HepG2 (cell line): Measurements from ENCODE around the gene NKD2. TPM values are rescaled to one million over a fixed set of nuclear protein-coding genes. Genes with fewer than 3 reads are reported as not detected.

Experiments
- ATAC-seq: fragments of 200-7000 bp; cut with Tn5 transposase; 3 replicates; pipeline ENCODE4 v1.9.1; 2020; ENCODE audit warnings: mild to moderate bottlenecking, moderate library complexity
- BruUV-seq: library from RNA; stranded (reverse); fragments of 400-500 nt; replicated peaks from 2 replicates; lab custom pipeline; 2021; lab: Mats Ljungman, UMichigan
- CTCF ChIA-PET: fragments of 300-600 bp; formaldehyde crosslinking; extraction: SDS; loops from one replicate; lab custom pipeline; 2021; ENCODE audit warnings: low total read pairs, inconsistent platforms, low intra/inter-chr PET ratio; lab: Yijun Ruan, JAX
- POLR2A ChIA-PET: fragments of 350-600 bp; sonication (Branson Sonifier 250); formaldehyde crosslinking; loops from one replicate; lab custom pipeline; 2020; ENCODE audit warnings: antibody characterized with exemption, inconsistent platforms; lab: Yijun Ruan, JAX
- DNase-seq: peaks from one replicate; pipeline ENCODE4 v3.0.0-alpha.2; 2015; ENCODE audit warnings: low spot score
- FAIRE-seq: peaks from 3 replicates; lab custom pipeline; 2011; peaks lifted over from hg19 to GRCh38; lab: Jason Lieb, UNC
- H2AFZ ChIP-seq: one replicate; pipeline ENCODE4 v1.6.1; 2011; ENCODE audit warnings: low read length, inconsistent platforms
- H3K27ac ChIP-seq: fragments of 300-600 bp; 3 replicates; pipeline ENCODE4 v1.8.0; 2011; ENCODE audit warnings: mixed run types, mild to moderate bottlenecking, mixed read lengths, low read length, inconsistent platforms; ENCODE audit not compliant: insufficient read depth; ENCODE audit errors: extremely low read length
- H3K27me3 ChIP-seq, 2 experiments: fragments of 200-600 bp in 1 of 2; 2 replicates in 1 of 2; 3 replicates in 1 of 2; pipeline versions ENCODE4 v1.6.0 to v1.8.0; 2011; ENCODE audit warnings: low read length in 2 of 2, mild to moderate bottlenecking in 2 of 2, moderate library complexity in 2 of 2, inconsistent platforms in 1 of 2; ENCODE audit not compliant: insufficient read depth in 2 of 2, control insufficient read depth in 1 of 2
- H3K36me3 ChIP-seq, 2 experiments: fragments of 200-600 bp in 1 of 2; replicated peaks in 1 of 2; 2 replicates in 1 of 2; 3 replicates in 1 of 2; pipeline versions ENCODE4 v1.5.1 to v1.8.0; 2011; ENCODE audit warnings: low read length in 2 of 2, inconsistent platforms in 1 of 2; ENCODE audit not compliant: insufficient read depth in 2 of 2, control insufficient read depth in 1 of 2
- H3K4me1 ChIP-seq: 2 replicates; pipeline ENCODE4 v1.5.1; 2012; ENCODE audit warnings: low read length, inconsistent platforms; ENCODE audit not compliant: insufficient read depth
- H3K4me2 ChIP-seq: 2 replicates; pipeline ENCODE4 v1.6.0; 2011; ENCODE audit warnings: low read depth, low read length, inconsistent platforms
- H3K4me3 ChIP-seq, 3 experiments: fragments of 200-600 bp in 1 of 3; sonication (generic), shearing (Covaris generic) in 1 of 3; replicated peaks in 1 of 3; 2 replicates each; pipeline ENCODE4 v1.5.1; 2011 to 2016; ENCODE audit warnings: low read length in 3 of 3, inconsistent platforms in 2 of 3, low read depth in 2 of 3, mild to moderate bottlenecking in 2 of 3, control low read depth in 1 of 3, mixed read lengths in 1 of 3; ENCODE audit not compliant: insufficient read depth in 1 of 3
- H3K79me2 ChIP-seq: one replicate; pipeline ENCODE4 v1.6.1; 2011; ENCODE audit warnings: low read length, inconsistent platforms; ENCODE audit not compliant: insufficient read depth
- H3K9ac ChIP-seq: 2 replicates; pipeline ENCODE4 v1.6.0; 2011; ENCODE audit warnings: mild to moderate bottlenecking, low read depth, low read length, inconsistent platforms; ENCODE audit not compliant: insufficient read depth
- H3K9me3 ChIP-seq: 2 replicates; pipeline ENCODE4 v1.5.1; 2012; ENCODE audit warnings: mild to moderate bottlenecking, low read length
- H4K20me1 ChIP-seq: 2 replicates; pipeline ENCODE4 v1.6.0; 2011; ENCODE audit warnings: inconsistent platforms, mild to moderate bottlenecking, low read length, moderate library complexity; ENCODE audit not compliant: insufficient read depth
- GRHL1 ChIP-seq: sonication (generic); formaldehyde crosslinking; conservative IDR thresholded peaks from 2 replicates; pipeline ENCODE4 v1.8.0; 2022; ENCODE audit warnings: missing genetic modification reagents
- MEIS1 ChIP-seq: sonication (generic); formaldehyde crosslinking; IDR thresholded peaks from 2 replicates; pipeline ENCODE4 v1.9.0; 2021; ENCODE audit warnings: mild to moderate bottlenecking, missing genetic modification reagents, moderate library complexity, borderline replicate concordance
- NR0B2 ChIP-seq: sonication (generic); formaldehyde crosslinking; IDR thresholded peaks from 2 replicates; pipeline ENCODE4 v1.4.0; 2020; ENCODE audit warnings: mild to moderate bottlenecking, missing genetic modification reagents
- RFX1 ChIP-seq: fragments of 450-650 bp; IDR thresholded peaks from 2 replicates; pipeline ENCODE4 v1.6.1; 2017
- TARDBP ChIP-seq: sonication (generic); formaldehyde crosslinking; IDR thresholded peaks from 2 replicates; pipeline ENCODE4 v1.8.0; 2022; ENCODE audit warnings: mild to moderate bottlenecking, missing genetic modification reagents
- ZBTB42 ChIP-seq: sonication (generic); formaldehyde crosslinking; IDR thresholded peaks from 2 replicates; pipeline ENCODE4 v1.5.0; 2020; ENCODE audit warnings: mild to moderate bottlenecking, missing genetic modification reagents
- ZNF121 ChIP-seq: sonication (generic); formaldehyde crosslinking; IDR thresholded peaks from 2 replicates; pipeline ENCODE4 v1.5.0; 2020; ENCODE audit warnings: mild to moderate bottlenecking, missing genetic modification reagents
- ZNF33B ChIP-seq: sonication (generic); formaldehyde crosslinking; IDR thresholded peaks from 2 replicates; pipeline ENCODE4 v1.5.1; 2020; ENCODE audit warnings: mild to moderate bottlenecking, missing genetic modification reagents
- ZNF512B ChIP-seq: sonication (generic); formaldehyde crosslinking; IDR thresholded peaks from 2 replicates; pipeline ENCODE4 v1.5.1; 2020; ENCODE audit warnings: missing genetic modification reagents, mild to moderate bottlenecking, borderline replicate concordance
- ZUFSP ChIP-seq: sonication (generic); formaldehyde crosslinking; IDR thresholded peaks from 2 replicates; pipeline ENCODE4 v1.9.0; 2021; ENCODE audit warnings: missing genetic modification reagents, mild to moderate bottlenecking, borderline replicate concordance
- WGBS: methylation state at CpG from one replicate; pipeline ENCODE4 v1.1.6; 2017; ENCODE audit warnings: low lambda C conversion rate; 5-methylcytosine and 5-hydroxymethylcytosine counted together
- in situ Hi-C: cut with HindIII; loops from 2 replicates; pipeline ENCODE4 v1.10.0; 2017; ENCODE audit warnings: low pct_unique_long_range_greater_than_20kb; ENCODE audit not compliant: extremely low pct_ligation_motif_present
- intact Hi-C: fragments of 100-400 bp; cut with micrococcal nuclease; formaldehyde crosslinking; loops from one replicate; pipeline ENCODE4 v1.10.0; 2022; ENCODE audit not compliant: unreplicated experiment
- polyA plus RNA-seq, 8 experiments: library from polyadenylated mRNA; depleted of rRNA in 3 of 8; stranded (reverse) in 7 of 8; unstranded in 1 of 8; fragments of >200 nt; fragmentation: Illumina TruSeq in 4 of 8; extraction: Trizol in 4 of 8; gene quantifications; 2 replicates each; pipeline versions ENCODE4 v1.2.1 to v1.2.3, GENCODE V29; 2011 to 2016; ENCODE audit warnings: low read depth in 4 of 8, missing spikeins in 1 of 8, mixed read lengths in 1 of 8; ENCODE audit not compliant: insufficient read depth in 1 of 8
- total RNA-seq, 5 experiments: library from RNA; depleted of rRNA; stranded (reverse); fragments of >200 nt; fragmentation: Illumina TruSeq; extraction: Trizol; gene quantifications; 2 replicates each; pipeline ENCODE4 v1.2.3, GENCODE V29; 2016; ENCODE audit warnings: low read depth in 1 of 5

The NKD2 gene
- total and polyA plus RNA-seq, 2 of the 13 experiments (the other 11 are each of a cell fraction or from before 2014, with no cell fraction given) = 0.53 to 0.82 TPM

GRCh38 chr5:964821-965220, 43.8 kb upstream of the NKD2 start:
- in situ Hi-C loops = no loop called here
- Histone ChIP-seq H3K36me3 (no peaks in the 10 kb centered on the region), H3K9ac (no peak overlapping the region), H3K4me3 (no peak overlapping the region), H2AFZ (no peak overlapping the region), H3K9me3 (no peaks in the 10 kb centered on the region), H3K27me3 (peaks cover 8 to 80% of the 10 kb centered on the region in 2 experiments; a peak in 4 of 5 replicates), H3K79me2 (no peaks in the 10 kb centered on the region), H3K4me2 (no peak overlapping the region), H3K4me1 (no peaks in the 10 kb centered on the region), H3K27ac (no peak overlapping the region), H4K20me1 (no peaks in the 10 kb centered on the region)
- ATAC-seq (no peak), DNase-seq (no peak), FAIRE-seq (no peak)
- 22% methylated on average over 7 of the region's 10 CpGs for WGBS
- intact Hi-C loops = no loop called here
- ChIA-PET POLR2A (no interaction called here), CTCF (no interaction called here)
- BruUV-seq = no TSS peak
- no peak for TF ChIP-seq ZUFSP (CRISPR knock-in tag)
- TF ChIP-seq ZBTB42 (CRISPR knock-in tag) = no peak
- TF ChIP-seq TARDBP (CRISPR knock-in tag) = no peak

- Histone ChIP-seq H3K4me2 (no peak overlapping the region), H3K27ac (no peak overlapping the region), H3K36me3 (no peaks in the 10 kb centered on the region), H3K9ac (no peak overlapping the region), H2AFZ (no peak overlapping the region), H3K79me2 (no peaks in the 10 kb centered on the region), H3K4me3 (no peak overlapping the region), H3K9me3 (no peaks in the 10 kb centered on the region), H3K27me3 (peaks cover 7 to 84% of the 10 kb centered on the region in 2 experiments; a peak in 4 of 5 replicates), H3K4me1 (no peaks in the 10 kb centered on the region), H4K20me1 (no peaks in the 10 kb centered on the region)
- intact Hi-C loops = no loop called here
- in situ Hi-C loops = no loop called here
- ATAC-seq = no peak
- ChIA-PET POLR2A (no interaction called here), CTCF (no interaction called here)
- FAIRE-seq = no peak
- WGBS = 57% methylated on average over 32 of the region's 32 CpGs
- no TSS peak for BruUV-seq
- DNase-seq = no peak
- TF ChIP-seq MEIS1 (CRISPR knock-in tag) (no peak), RFX1 (no peak), ZNF33B (CRISPR knock-in tag) (no peak), GRHL1 (CRISPR knock-in tag) (no peak), ZNF512B (CRISPR knock-in tag) (no peak), ZNF121 (CRISPR knock-in tag) (no peak), NR0B2 (CRISPR knock-in tag) (no peak)
These were observed 42.8 kb upstream of the NKD2 start for GRCh38 chr5:965604-966344.
